BE2C (cell line): ENCODE data around the gene SNX20.

Experiments used
- DNase-seq: peaks from one replicate; pipeline ENCODE4 v3.0.0-alpha.2; 2020
- H3K27me3 ChIP-seq: fragments of 250-450 bp; sonication (Bioruptor Pico); 2 replicates; pipeline ENCODE4 v1.5.1; 2020; ENCODE audit warnings: mild to moderate bottlenecking
- H3K36me3 ChIP-seq: fragments of 250-450 bp; sonication (Bioruptor Pico); 2 replicates; pipeline ENCODE4 v1.5.1; 2020; ENCODE audit warnings: mild to moderate bottlenecking
- H3K4me1 ChIP-seq: fragments of 250-450 bp; sonication (Bioruptor Pico); 2 replicates; pipeline ENCODE4 v1.5.1; 2020
- H3K4me3 ChIP-seq: 2 replicates; pipeline ENCODE4 v1.5.1; 2011; ENCODE audit warnings: low read depth, low read length
- H3K9me3 ChIP-seq: fragments of 250-450 bp; sonication (Bioruptor Pico); 2 replicates; pipeline ENCODE4 v1.5.1; 2020
- TF ChIP-seq, protein P1 (sequence below): IDR thresholded peaks from 2 replicates; pipeline ENCODE4 v1.5.1; 2012; ENCODE audit warnings: mild to moderate bottlenecking, low read depth, low read length

The SNX20 gene

DNA sequence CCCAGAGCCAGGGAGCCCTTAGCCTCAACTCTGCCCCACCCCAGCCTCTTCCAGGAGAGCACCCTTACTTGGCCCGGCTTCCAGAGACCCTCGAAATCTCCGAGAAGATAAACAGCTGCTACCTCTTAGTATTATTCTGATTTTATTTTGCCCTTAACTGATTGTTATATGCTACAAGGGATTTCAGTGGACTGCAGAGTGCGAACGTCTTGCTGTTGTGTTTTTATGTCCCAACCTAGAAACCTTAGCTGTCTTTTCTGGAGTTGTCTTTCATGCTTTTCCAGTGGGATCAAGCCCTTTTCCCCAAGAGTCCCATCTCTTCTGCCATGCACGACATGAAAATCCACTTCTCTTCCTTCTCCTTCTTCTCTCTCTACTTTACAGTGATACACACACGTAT lies 47.0 kb downstream of the SNX20 start:
- no peaks in the 10 kb centered on the region for H3K27me3 ChIP-seq
- no peak for DNase-seq
- H3K4me1 ChIP-seq = no peaks in the 10 kb centered on the region
- TF ChIP-seq, protein P1, sequence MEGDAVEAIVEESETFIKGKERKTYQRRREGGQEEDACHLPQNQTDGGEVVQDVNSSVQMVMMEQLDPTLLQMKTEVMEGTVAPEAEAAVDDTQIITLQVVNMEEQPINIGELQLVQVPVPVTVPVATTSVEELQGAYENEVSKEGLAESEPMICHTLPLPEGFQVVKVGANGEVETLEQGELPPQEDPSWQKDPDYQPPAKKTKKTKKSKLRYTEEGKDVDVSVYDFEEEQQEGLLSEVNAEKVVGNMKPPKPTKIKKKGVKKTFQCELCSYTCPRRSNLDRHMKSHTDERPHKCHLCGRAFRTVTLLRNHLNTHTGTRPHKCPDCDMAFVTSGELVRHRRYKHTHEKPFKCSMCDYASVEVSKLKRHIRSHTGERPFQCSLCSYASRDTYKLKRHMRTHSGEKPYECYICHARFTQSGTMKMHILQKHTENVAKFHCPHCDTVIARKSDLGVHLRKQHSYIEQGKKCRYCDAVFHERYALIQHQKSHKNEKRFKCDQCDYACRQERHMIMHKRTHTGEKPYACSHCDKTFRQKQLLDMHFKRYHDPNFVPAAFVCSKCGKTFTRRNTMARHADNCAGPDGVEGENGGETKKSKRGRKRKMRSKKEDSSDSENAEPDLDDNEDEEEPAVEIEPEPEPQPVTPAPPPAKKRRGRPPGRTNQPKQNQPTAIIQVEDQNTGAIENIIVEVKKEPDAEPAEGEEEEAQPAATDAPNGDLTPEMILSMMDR = no peak
- H3K4me3 ChIP-seq = no peak overlapping the region
- H3K36me3 ChIP-seq = no peaks in the 10 kb centered on the region
- H3K9me3 ChIP-seq = no peaks in the 10 kb centered on the region; the same call in 1 of the 2 replicates

DNA sequence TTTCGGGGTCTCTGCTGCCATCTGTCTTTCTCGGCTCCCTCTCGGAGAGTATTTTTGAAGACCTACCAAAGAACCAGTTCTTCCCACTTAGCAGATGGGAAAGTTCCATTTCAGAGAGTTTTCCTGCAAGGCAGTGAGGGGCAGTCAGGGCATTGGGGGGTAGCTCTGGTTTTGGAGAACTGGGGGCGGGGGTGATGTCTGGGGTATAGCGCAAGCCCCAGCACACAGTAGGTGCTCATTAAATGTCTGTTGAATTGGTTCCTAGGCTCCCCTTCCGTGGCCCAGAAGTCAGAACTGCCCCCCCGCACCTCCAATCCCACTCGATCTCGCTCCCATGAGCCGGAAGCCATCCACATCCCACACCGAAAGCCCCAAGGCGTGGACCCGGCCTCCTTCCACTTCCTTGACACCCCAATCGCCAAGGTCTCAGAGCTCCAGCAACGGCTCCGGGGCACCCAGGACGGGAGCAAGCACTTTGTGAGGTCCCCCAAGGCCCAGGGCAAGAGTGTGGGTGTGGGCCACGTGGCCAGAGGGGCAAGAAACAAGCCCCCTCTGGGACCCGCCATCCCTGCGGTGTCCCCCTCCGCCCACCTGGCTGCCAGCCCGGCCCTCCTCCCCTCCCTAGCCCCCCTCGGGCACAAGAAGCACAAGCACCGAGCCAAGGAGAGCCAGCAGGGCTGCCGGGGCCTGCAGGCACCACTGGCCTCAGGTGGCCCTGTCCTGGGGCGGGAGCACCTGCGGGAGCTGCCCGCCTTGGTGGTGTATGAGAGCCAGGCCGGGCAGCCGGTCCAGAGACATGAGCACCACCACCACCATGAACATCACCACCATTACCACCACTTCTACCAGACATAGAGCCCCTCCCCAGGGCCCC lies 47.9 kb downstream of the SNX20 start:
- no peak for DNase-seq
- H3K4me1 ChIP-seq = no peaks in the 10 kb centered on the region
- no peaks in the 10 kb centered on the region for H3K36me3 ChIP-seq
- H3K9me3 ChIP-seq = no peaks in the 10 kb centered on the region; the same call in 1 of the 2 replicates
- TF ChIP-seq, protein P1 = no peak
- H3K4me3 ChIP-seq = no peak overlapping the region
- no peaks in the 10 kb centered on the region for H3K27me3 ChIP-seq

DNA sequence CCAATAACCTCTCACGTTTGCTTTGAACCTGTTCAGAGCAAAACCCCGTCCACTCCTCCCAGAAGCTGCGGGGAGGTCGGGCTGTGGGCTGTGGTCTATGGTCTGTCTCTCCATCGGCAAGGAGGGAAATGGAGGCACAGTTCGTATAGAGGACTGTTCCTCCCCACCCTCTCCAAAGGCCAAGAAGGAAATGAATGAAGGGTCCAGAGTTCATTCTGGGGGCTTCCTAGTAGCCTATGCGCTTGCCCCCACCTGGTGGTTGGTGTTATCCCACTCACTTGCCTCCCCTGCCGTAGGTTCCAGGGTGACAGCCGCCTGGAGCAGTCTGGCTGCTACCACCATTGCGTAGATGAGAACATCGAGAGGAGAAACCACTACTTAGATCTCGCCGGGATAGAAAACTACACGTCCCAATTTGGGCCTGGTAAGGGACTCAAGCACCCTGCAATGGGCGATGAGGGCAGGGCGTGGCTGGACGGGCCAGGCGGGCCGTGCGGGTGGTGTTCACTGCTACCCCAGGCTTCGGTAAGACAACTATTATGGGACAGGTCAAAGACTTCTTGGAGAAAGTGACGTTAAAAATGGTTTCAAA lies 49.0 kb downstream of the SNX20 start:
- H3K36me3 ChIP-seq = no peaks in the 10 kb centered on the region
- TF ChIP-seq, protein P1 = no peak
- no peaks in the 10 kb centered on the region for H3K4me1 ChIP-seq
- H3K9me3 ChIP-seq = no peaks in the 10 kb centered on the region; the same call in 1 of the 2 replicates
- H3K4me3 ChIP-seq = no peak overlapping the region
- H3K27me3 ChIP-seq = no peaks in the 10 kb centered on the region
- no peak for DNase-seq

DNA sequence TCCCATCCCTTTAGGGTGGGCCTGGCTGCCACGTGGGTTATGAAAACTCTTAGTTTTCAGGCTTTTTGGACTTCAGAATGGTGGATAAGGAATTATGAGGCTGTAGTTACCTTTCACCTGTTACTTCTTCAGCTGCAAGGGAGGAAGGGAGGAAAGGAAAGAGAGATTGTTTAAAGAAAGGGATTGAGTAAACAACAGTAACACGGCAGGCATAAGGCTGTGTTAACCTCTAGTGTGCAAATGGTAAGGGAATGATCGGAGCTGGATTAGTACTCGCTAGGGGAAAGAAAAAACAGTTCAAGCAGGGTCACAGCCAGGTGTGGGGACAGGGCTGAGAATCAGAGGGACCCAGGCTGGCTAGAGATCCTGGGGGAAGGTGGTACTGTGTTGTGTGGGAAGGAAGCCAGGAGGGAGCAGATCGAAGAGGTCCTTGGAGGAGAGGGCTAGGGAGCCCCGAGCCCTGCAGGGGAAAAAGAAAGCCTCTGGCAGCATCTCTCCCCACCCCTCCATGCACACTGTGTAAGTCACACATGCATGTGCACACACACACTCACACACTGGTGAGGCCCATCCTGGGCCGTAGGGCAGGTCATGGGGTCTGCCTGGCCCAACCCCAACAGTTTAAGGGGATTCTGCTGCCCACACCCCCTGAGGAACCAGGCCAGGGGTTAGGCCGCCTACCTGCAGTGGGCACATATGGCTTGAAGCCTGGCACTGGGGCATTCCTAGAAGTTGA lies 49.7 kb downstream of the SNX20 start:
- Histone ChIP-seq H3K36me3 (no peaks in the 10 kb centered on the region), H3K27me3 (no peaks in the 10 kb centered on the region), H3K4me3 (no peak overlapping the region), H3K4me1 (no peaks in the 10 kb centered on the region), H3K9me3 (no peaks in the 10 kb centered on the region; the same call in 1 of the 2 replicates)
- TF ChIP-seq, protein P1 = no peak
- no peak for DNase-seq

DNA sequence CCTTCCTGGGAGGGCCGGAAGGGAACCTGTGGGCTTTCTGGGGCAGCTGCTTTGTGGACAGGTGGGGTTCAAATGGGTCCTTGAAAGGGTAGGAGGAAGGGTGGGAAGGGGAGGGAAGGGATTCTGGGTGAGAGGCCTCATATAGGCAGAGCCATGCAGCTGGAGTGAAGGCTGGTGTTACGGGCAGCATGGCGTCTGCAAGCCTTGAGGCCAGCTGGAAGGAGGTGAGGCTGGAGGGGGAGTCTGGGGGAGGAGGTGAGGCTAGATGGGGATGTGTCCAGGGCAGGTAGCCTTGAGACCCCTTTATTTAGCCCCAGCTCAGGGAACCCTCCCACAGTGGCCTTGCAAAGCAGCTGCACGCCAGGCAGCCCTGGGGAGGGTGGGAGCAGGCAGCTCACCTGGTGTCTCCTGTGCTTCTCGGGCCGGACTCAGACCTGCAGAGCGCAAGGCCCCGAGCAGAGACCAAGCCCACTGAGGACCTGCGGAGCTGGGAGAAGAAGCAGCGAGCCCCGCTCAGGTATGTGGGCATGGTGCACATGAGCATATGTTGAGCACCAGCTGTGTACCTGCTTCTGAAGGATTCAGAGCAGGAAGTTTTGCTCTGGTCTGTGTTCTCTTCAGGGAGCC lies 50.6 kb downstream of the SNX20 start:
- H3K4me3 ChIP-seq = no peak overlapping the region
- H3K4me1 ChIP-seq = no peaks in the 10 kb centered on the region
- H3K27me3 ChIP-seq = no peaks in the 10 kb centered on the region
- TF ChIP-seq, protein P1 = no peak
- no peaks in the 10 kb centered on the region; the same call in 1 of the 2 replicates for H3K9me3 ChIP-seq
- H3K36me3 ChIP-seq = no peaks in the 10 kb centered on the region
- DNase-seq = no peak
